Stimulated activated CD8-positive, alpha-beta memory T cell treated with anti-CD3 and anti-CD28 coated beads, Interleukin-4, amount 100 ng/mL, for 24 hours (primary cell): ENCODE results near the gene KRTAP10-4.
"Not testable (repeated sequence)": the region's sequence is repeated elsewhere in the genome, so short reads cannot be mapped to it uniquely, and the experiment has no call there.

ENCODE experiments used
- DNase-seq: peaks from one replicate; pipeline ENCODE4 v3.0.0-alpha.2; 2020; ENCODE audit warnings: low read depth

Gene KRTAP10-4

DNA sequence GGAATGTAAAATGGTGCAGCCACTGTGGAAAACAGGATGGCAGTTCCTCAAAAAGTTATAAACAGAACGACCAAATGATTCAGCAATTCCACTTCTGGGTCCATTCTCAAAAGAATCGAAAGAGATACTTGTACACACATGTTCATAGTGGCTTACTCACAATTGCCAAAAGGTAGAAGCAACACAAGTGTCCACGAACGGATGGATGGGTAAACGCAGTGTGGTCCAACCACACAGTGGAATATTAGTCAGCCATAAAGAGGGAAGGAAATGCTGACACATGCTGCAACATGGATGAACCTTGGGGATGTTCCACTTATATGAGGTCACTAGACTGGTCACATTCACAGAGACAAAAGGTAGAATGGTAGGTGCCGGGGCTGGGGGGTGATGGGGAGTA lies 38.8 kb upstream of the KRTAP10-4 start:
- no peak for DNase-seq

GRCh38 chr21:44535963-44536362 lies 37.6 kb upstream of the KRTAP10-4 start:
- DNase-seq: no peak

DNA sequence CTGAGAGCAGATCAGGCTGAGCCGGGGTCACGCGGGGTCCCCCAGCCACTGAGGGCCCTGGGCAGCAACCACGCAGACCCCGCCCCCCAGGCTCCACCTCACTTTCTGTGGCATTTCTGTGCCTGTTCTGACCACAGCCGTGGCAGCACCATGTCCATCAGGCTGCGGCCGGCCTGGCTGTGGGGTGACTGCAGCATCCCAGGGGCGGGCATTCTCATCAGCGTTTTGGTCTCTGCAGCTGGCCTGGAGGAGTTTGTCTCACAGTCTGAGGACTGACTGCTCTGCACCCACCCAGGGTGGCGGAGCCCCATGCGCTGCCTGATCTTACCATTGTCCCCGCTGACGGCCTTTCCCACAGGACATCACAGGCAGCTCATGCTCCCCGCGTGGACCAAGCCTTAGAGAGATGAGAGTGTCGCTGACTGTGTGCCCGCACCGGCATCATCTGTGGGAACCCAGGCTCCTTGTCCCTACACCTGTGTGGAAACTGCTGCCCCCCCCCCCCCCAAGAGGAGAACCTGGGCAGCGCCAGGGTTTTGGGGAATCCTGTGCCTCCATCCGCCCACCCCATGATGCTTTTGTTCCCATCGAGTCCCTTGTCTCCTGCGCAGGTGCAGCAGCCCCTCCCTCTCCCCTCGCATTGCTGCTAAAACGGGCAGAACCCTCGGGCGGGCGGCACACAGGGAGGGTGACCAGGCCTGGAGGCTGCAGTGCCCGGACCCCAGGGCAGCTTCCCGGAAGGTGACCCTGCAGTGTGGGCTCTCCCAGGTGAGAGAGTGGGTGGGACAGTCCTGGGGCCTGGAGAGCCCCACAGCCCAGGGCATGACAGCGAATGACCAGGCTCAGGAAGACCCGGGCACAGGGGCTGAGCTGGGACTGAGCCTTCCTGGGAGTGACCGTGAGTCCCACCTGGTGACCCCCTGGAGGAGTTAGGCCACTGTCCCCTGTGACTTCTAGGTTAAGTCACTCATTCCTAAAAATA lies 35.3 kb upstream of the KRTAP10-4 start:
- no peak for DNase-seq

DNA sequence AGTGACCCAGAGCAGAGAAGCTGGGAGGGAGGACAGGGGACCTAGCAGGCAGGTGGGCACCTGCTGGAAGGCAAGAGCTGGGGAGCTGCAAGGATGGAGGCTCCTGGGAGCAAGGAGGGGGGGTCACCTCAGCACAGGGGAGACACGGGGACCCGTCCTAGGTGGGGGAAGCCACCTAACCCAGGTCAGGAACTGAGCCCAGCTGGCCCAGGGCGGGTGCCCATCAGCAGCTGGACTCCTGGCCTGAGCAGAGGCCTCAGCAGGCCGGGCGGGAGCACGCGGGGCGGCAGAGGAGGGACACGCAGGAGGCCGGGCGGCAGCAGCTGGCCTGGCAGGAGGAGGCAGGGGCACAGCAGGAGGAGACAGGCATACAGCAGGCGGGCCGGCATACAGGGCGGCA lies 34.5 kb upstream of the KRTAP10-4 start:
- no peak for DNase-seq

- DNase-seq: no peak
These were observed 33.4 kb upstream of the KRTAP10-4 start, which contains the start of gene KRTAP10-1 for GRCh38 chr21:44539991-44540666. Gene KRTAP10-1, minus strand, starts transcription at chr21:44540195. Its CDS starts 45 bp downstream, at chr21:44540150.

DNA sequence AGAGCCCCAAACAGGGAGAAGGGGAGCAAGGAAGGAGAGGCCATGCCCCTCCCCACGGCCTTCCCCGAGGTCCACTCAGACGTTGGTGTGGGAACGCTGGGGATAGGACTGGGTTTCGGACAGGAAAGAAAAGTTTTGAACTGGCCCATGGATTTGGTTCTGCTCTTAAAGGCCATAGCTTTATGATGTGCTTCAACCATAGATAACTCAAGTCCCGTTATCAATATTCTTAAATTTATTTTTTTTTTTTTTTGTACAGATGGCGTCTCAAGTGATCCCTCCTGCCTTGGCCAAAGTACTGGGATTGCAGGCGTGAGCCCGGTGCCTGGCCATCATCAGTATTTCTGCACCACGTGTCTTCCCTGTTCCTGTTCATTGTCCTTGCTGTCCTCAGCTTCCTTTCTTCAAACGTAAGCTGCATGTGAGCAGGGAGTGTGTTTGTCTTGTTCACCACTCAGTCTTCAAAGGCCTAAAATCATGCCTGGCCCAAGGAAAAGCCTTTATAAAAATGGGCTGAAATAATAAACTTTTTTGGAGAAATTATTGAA lies 32.7 kb upstream of the KRTAP10-4 start:
- DNase-seq: no peak

DNA sequence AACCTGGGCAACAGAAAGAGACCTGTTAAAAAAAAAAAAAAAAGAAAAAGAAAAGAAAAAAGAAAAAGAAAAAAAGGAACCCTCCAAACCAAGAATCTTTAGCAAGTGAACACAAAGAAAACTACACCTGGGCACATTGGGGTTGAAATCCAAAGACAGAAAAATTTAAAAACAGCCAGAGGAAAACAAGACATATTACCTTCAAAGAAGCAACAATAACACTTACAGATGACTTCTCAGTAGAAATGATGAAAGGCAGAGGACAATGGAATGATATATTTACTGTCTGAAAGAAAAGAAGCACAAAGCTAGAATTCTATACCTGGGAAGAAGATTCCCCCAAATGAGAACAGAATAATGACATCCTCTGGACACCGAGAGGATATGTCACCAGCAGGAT lies 30.8 kb upstream of the KRTAP10-4 start:
- DNase-seq: no peak

- no peak for DNase-seq
These were observed 29.0 kb upstream of the KRTAP10-4 start for GRCh38 chr21:44544566-44544965.

GRCh38 chr21:44547656-44548331 lies 25.7 kb upstream of the KRTAP10-4 start:
- peak; percentile 12 for DNase-seq

- no peak for DNase-seq
These were observed 25.1 kb upstream of the KRTAP10-4 start for GRCh38 chr21:44548381-44548780.

GRCh38 chr21:44548922-44549321 lies 24.6 kb upstream of the KRTAP10-4 start:
- no peak for DNase-seq

- DNase-seq: no peak
These were observed 23.9 kb upstream of the KRTAP10-4 start for GRCh38 chr21:44549525-44550211.

DNA sequence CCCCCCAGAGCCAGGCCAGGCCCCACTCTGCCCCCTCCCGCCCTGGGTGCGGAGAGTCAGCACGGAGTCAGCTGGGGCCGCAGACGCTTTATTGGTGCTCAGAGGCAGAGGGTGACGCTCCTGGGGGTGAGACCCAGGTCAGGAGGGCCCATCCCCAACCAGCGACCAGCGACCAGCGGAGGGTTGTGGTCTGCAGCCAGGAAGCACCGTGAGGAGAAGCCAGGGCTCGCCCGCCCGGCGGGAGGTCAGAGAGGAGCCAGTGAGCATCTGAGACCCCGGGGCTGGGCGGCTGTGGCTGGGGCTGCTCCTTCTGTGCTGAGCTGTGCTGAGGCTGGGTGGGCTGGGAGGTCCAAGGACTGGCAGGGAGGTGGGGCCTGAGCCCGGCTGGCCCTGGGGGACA lies 23.2 kb upstream of the KRTAP10-4 start:
- DNase-seq: not testable (repeated sequence)

DNA sequence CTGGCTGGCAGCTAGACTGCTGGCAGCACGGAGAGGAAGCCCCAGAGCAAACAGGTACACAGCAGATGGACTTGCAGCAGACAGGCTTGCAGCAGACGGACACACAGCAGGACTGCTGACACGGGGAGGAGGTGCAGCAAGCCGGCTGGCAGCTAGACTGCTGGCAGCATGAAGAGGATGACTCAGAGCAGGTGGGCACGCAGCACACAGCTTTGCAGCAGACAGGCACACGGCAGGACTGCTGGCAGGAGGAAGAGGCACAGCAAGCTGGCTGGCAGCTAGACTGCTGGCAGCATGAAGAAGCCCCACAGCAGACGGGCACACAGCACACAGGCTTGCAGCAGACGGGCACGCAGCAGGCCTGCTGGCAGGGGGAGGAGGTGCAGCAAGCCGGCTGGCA lies 22.7 kb upstream of the KRTAP10-4 start:
- DNase-seq: no peak

DNA sequence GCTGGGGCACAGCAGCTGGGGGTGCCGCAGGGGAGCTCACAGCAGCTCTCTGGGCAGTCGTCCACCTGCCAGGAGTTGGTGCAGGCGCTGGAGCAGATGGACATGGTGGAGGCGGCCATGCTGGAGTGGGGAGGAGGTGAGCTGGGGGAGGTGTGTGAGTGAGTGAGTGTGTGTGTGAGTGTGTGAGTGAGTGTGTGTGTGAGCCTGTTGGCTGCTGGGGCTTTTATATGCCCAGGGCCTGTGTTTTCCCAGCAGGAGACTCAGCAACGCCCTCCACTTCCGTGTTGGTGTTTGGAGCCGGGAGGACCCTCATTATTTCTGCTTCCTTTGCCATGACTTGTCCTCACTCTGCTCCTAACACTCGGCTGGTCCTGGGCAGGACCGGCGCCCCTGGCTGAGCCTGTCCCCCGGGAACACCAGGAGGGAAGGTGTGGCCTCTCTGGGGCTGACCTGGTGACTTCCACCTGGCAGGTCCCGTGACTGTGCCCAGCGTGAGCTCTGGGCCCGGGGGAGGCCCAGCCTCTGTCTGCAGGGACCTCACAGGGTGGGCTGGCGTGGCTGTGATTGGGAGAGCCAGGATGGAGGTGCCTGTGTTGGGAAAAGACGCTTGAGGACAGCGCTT lies 22.1 kb upstream of the KRTAP10-4 start, which contains the start of gene KRTAP10-2:
TSS of gene KRTAP10-2 (minus strand) at position 166 of the 622 bp plus-strand sequence. CDS start at position 119, 47 bp downstream.
- no peak for DNase-seq

DNA sequence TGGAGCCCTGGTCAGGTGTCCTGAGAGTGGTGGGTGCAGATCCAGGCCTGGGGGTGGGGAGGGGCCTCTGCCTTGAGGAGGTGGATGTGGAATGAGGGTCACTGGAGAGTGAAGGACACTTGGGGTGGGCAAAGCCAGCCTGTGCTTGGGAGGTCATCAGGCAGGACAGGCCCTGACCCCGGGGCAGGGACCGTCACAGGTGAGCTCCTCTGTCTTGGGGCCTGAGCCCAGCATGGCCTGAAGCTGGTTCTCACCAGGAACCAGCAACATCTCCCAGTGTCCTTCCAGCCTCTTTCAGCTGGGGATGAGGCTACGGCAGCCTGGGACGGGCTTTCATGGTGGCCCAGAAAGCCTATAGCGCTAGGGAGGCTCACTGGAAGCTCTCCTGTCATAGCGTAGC lies 21.4 kb upstream of the KRTAP10-4 start:
- DNase-seq: no peak

- no peak for DNase-seq
These were observed 20.8 kb upstream of the KRTAP10-4 start for GRCh38 chr21:44552681-44553080.

- DNase-seq: no peak
These were observed 18.2 kb upstream of the KRTAP10-4 start for GRCh38 chr21:44555200-44555875.

GRCh38 chr21:44556879-44557278 lies 16.6 kb upstream of the KRTAP10-4 start:
- DNase-seq: no peak
